Coronary artery (tissue), 2 donors: ENCODE data around the gene MED12L.
A peak's percentile ranks its signal among the peaks of the same experiment; 100 is the strongest.

Experiments
- DNase-seq: peaks from one replicate; pipeline ENCODE4 v3.0.0-alpha.2; 2017; ENCODE audit warnings: low spot score
- H3K27ac ChIP-seq, 2 donors: fragments of 200-600 bp; sonication (generic); one replicate each; pipeline ENCODE4 v1.5.1; 2016 to 2019
- H3K4me3 ChIP-seq: fragments of 200-600 bp; sonication (generic); 2 replicates; pipeline ENCODE4 v1.5.1; 2016; ENCODE audit warnings: mild to moderate bottlenecking, moderate library complexity
- TF ChIP-seq, protein P1 (sequence below): fragments of 200-600 bp; sonication (generic); IDR thresholded peaks from one replicate; pipeline ENCODE4 v1.5.1; 2019; ENCODE audit warnings: antibody characterized with exemption

MED12L gene

DNA sequence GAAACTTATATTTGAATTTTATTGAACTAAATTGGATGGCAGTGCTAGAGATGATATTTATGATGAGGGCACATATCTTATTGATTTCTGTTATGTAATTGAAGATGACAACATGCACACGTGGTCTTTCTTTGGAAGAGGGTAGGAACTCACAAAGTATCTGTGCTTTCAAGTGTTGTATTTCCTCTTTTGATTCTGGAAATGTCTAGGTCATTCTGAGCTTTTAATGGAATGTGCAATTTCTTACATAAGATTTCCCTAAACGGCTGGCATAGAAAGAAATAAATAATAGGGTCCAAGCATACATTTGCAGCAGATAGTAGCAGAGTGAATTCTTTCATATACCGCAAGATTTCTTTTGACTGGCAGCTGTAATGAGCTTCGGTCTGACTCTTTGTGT, 127.7 kb downstream of the MED12L start:
- no peak for DNase-seq
- TF ChIP-seq, protein P1, sequence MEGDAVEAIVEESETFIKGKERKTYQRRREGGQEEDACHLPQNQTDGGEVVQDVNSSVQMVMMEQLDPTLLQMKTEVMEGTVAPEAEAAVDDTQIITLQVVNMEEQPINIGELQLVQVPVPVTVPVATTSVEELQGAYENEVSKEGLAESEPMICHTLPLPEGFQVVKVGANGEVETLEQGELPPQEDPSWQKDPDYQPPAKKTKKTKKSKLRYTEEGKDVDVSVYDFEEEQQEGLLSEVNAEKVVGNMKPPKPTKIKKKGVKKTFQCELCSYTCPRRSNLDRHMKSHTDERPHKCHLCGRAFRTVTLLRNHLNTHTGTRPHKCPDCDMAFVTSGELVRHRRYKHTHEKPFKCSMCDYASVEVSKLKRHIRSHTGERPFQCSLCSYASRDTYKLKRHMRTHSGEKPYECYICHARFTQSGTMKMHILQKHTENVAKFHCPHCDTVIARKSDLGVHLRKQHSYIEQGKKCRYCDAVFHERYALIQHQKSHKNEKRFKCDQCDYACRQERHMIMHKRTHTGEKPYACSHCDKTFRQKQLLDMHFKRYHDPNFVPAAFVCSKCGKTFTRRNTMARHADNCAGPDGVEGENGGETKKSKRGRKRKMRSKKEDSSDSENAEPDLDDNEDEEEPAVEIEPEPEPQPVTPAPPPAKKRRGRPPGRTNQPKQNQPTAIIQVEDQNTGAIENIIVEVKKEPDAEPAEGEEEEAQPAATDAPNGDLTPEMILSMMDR, result no peak
- Histone ChIP-seq H3K27ac (no peak overlapping the region), H3K4me3 (no peak overlapping the region)

DNA sequence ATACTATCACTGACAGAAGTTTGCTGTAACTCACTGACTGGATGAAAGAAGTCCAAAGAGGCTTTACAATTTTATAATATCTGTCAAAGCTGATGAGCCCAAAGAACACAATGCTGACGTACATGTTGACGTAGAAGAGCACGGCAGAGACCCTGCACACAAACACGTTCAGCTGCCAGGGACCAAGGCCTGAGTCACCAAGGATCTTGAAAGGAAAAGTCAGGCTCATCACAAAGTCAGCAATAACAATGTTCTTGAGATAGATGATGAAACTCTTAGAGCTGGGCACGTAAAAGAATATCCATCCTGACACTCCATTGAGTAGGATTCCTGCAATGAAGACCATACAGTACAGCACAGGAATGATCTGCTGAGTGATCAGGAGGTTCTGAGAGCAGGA, 128.4 kb downstream of the MED12L start:
- TF ChIP-seq, protein P1, result no peak
- DNase-seq, result no peak
- no peak overlapping the region for H3K4me3 ChIP-seq
- peak overlapping the region in 1 of 2 donors; percentile 48 for H3K27ac ChIP-seq

DNA sequence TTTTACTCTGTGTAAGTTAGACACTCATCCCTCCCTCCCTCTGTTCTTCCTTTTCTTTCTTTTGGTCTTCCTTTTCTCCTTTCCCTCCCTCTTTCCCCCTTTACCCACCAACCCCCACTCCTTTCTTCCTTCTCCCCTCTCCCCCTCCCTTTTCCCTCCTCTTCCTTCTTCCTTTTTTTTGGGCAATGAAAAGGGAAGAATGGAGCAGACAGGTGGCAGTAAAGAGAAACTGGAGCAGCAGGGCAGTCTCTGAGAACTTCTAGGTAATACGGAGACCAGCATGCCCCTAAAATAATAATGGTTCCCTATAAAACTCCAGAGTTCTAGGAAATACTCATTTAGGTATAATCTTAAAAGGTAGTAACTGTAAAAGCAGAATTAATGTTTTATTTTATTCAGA, 129.0 kb downstream of the MED12L start:
- Histone ChIP-seq H3K4me3 (no peak overlapping the region), H3K27ac (peak overlapping the region in 1 of 2 donors; percentile 48)
- TF ChIP-seq, protein P1, result no peak
- DNase-seq, result no peak

DNA sequence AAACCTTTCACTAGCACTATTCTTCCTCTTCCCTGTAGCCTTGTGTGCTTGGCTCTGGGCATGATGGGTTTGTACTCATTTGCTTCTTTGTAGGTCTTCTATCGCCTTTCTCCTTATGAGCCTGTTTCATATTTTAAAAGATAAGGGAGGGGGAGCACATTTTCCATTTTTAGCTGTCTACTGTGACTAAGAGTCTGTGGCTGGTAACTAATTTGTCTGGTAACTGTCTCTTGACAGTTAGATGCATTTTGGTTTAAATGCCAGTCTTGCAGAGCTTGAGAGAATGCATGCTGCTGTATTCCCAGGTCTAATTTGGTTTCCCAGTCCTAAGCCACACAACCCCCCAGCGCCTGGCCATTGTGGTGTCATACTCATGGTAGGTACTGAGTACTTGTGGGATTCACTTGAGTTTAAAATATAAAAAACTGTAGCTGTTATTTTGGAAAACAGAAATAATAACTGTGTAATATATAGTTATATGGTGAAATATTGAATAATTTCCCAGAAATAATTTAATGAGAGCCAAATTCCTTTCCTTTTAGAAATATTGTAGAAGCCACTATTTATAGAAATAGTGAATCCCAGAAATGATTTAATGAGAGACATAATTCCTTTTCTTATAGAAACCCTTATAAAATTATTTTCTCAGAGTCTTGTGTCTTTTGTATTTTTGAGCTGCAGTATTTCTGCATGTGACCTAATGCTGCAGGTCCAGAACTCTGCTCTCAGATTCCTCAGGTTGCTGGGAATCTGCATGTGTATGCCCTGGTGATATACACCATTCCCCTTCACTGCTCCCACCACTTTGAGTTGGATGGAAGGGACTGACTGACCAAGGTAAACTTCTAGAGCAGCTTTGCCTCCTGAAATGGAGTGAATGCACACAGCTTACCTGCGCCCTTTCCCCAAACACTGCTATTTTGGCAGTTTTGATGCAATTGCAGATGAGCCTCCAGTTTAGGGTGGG, 131.5 kb downstream of the MED12L start:
- no peak overlapping the region for H3K4me3 ChIP-seq
- H3K27ac ChIP-seq, result no peak overlapping the region
- TF ChIP-seq, protein P1, result no peak
- no peak for DNase-seq

DNA sequence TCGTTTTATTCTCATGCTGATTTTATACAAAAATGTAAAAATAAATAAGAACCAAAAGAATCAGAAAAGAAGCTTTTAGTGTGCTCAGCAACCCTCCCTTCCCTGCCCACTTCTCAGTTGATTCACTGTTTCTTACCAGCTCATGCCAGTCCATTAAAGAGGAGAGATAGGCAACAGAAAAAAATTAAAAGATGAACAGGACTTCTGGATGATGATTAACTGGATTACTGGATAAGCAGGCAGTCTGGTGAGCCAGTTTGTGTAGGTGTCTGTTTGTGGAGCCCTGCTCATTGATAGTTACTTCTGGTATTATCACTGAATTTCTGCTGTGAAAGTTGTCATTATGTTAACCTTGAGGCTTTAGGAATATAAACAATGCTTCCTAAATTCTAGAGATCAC, 132.7 kb downstream of the MED12L start:
- Histone ChIP-seq H3K4me3 (no peak overlapping the region), H3K27ac (no peak overlapping the region)
- TF ChIP-seq, protein P1, result no peak
- no peak for DNase-seq

DNA sequence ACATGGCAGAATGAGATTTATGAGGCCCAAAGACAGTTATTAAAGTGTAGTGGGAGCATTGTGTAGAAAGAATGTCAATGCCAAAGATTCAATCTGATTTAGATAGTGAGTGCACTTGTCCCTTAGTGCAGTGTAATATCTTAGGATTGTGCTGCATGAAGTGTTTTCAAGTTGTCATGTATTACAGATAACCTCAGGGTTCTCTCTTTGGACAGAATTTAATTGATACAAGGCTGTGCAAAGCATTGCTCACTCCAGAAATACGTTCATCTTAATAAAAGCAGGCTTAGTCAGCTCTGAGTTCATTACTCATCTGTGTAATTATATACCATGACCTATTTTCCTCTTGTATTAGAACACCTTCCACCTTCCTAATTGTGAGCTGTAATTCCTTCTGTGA, 133.6 kb downstream of the MED12L start:
- Histone ChIP-seq H3K4me3 (no peak overlapping the region), H3K27ac (no peak overlapping the region)
- TF ChIP-seq, protein P1, result no peak
- DNase-seq, result no peak
